Measurements from ENCODE around the gene ZNF184. TPM values are rescaled to one million over a fixed set of nuclear protein-coding genes. Genes with fewer than 3 reads are reported as not detected.

Gene ZNF184
- total and polyA plus RNA-seq, 9 of the 15 experiments (the other 6 are each of a cell fraction or from before 2014, with no cell fraction given) = 7.6 to 22.2 (median 12.8) TPM

- TF ChIP-seq EHMT2 (IDR thresholded peaks at IDR 0.05) (peak; percentile 42), ZBTB9 (CRISPR knock-in tag; IDR thresholded peaks at IDR 0.05) (0 out of 2 replicates have a peak, but pooled peaks have one; percentile 2), HCFC1 (IDR thresholded peaks at IDR 0.05; ENCODE audit: low read depth, low read length) (no peak), CHD7 (IDR thresholded peaks at IDR 0.05; ENCODE audit: low read depth, low read length) (no peak), POLR2A (conservative IDR thresholded peaks at IDR 0.05) (no peak; the same call in 1 of the 2 replicates), NR2C2 (CRISPR knock-in tag; IDR thresholded peaks at IDR 0.05) (0 out of 2 replicates have a peak, but pooled peaks have one; percentile 19), NR2C2 (tag; IDR thresholded peaks at IDR 0.05) (no peak), NR1H2 (CRISPR knock-in tag; IDR thresholded peaks at IDR 0.05) (no peak), ZBTB2 (IDR thresholded peaks at IDR 0.05) (peak; percentile 44; the same call in 1 of the 2 replicates), ELF4 (CRISPR knock-in tag; IDR thresholded peaks at IDR 0.05) (no peak), NFRKB (IDR thresholded peaks at IDR 0.05; ENCODE audit: low read depth) (peak; percentile 70), JUNB (CRISPR knock-in tag; conservative IDR thresholded peaks at IDR 0.05) (no peak)
- TF ChIP-seq, protein P1, sequence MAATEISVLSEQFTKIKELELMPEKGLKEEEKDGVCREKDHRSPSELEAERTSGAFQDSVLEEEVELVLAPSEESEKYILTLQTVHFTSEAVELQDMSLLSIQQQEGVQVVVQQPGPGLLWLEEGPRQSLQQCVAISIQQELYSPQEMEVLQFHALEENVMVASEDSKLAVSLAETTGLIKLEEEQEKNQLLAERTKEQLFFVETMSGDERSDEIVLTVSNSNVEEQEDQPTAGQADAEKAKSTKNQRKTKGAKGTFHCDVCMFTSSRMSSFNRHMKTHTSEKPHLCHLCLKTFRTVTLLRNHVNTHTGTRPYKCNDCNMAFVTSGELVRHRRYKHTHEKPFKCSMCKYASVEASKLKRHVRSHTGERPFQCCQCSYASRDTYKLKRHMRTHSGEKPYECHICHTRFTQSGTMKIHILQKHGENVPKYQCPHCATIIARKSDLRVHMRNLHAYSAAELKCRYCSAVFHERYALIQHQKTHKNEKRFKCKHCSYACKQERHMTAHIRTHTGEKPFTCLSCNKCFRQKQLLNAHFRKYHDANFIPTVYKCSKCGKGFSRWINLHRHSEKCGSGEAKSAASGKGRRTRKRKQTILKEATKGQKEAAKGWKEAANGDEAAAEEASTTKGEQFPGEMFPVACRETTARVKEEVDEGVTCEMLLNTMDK (IDR thresholded peaks at IDR 0.05; ENCODE audit: borderline replicate concordance, insufficient read depth, low read depth, low read length, poor library complexity, severe bottlenecking) = no peak
Observed at GRCh38 chr6:27472182-27472616, 706 bp downstream of the ZNF184 start (continued).

All from K562 (cell line).